Measurements from ENCODE around the gene CYB561D1. TPM values are rescaled to one million over a fixed set of nuclear protein-coding genes. Genes with fewer than 3 reads are reported as not detected.

Gene CYB561D1
- total and polyA plus RNA-seq, 10 of the 15 experiments (the other 5 are each of a cell fraction or from before 2014, with no cell fraction given): 0.68 to 9.0 (median 3.3) TPM

GRCh38 chr1:109468903-109469302, 25.0 kb upstream of the CYB561D1 start:
- Histone ChIP-seq H3K79me2 (ENCODE audit: control insufficient read depth, insufficient read depth, low read length) (no peaks in the 10 kb centered on the region), H2AFZ (ENCODE audit: control insufficient read depth, low read depth, low read length) (no peak overlapping the region), H3K4me1 (ENCODE audit: control insufficient read depth, insufficient read depth, low read length) (no peaks in the 10 kb centered on the region), H4K20me1 (ENCODE audit: control insufficient read depth, insufficient read depth) (no peaks in the 10 kb centered on the region), H3K36me3 (ENCODE audit: control insufficient read depth in 2 of 2, insufficient read depth in 2 of 2, low read length in 1 of 2) (no peaks in the 10 kb centered on the region), H3K9ac (ENCODE audit: control insufficient read depth, insufficient read depth, low read length) (no peak overlapping the region), H3K4me3 (no peak overlapping the region), H3K4me2 (ENCODE audit: control insufficient read depth, insufficient read depth) (no peak overlapping the region), H3K27me3 (replicated peaks in 1 of 2; ENCODE audit: control insufficient read depth in 2 of 2, insufficient read depth in 2 of 2, low read length in 1 of 2) (peaks cover 4 to 7% of the 10 kb centered on the region in 2 experiments; a peak in 3 of 4 replicates), H3K9me3 (replicated peaks; ENCODE audit: control insufficient read depth, insufficient read depth, low read length) (no peaks in the 10 kb centered on the region), H3K27ac (ENCODE audit: control insufficient read depth, insufficient read depth) (no peak overlapping the region)
- RAD21 ChIA-PET (ENCODE audit: unreplicated experiment): no interaction called here
- WGBS (ENCODE audit: insufficient coverage, insufficient replicate concordance, low lambda C conversion rate, missing lambda C conversion rate): 0% methylated on average over 2 of the region's 2 CpGs
- SMC1A ChIA-PET (ENCODE audit: uncharacterized antibody, unreplicated experiment): no interaction called here
- CTCF ChIA-PET: interaction anchor here (0.7 to 1.6 kb wide), 3 partner anchors 11 to 64 kb away, joined by 3 to 6 read pairs (median 4); no protein-coding TSS in a partner anchor
- DNase-seq (ENCODE audit: low read depth, low spot score) (no peak), ATAC-seq (no peak), FAIRE-seq (no peak)
- POLR2A ChIA-PET: no interaction called here
- intact Hi-C loops (cut with micrococcal nuclease; ENCODE audit: unreplicated experiment) (no loop called here), in situ Hi-C loops (cut with MboI) (no loop called here)
- TF ChIP-seq ZSCAN29 (IDR thresholded peaks at IDR 0.05) (no peak), EGR1 (IDR thresholded peaks at IDR 0.05; ENCODE audit: borderline replicate concordance in 1 of 2, low read depth in 2 of 2, low read length in 2 of 2) (no peak), POLR2AphosphoS2 (IDR thresholded peaks at IDR 0.05; ENCODE audit: low read depth, low read length) (no peak), BRCA1 (IDR thresholded peaks at IDR 0.05; ENCODE audit: low read depth, low read length) (no peak), E2F8 (IDR thresholded peaks at IDR 0.05; ENCODE audit: low read depth, partially characterized antibody) (no peak), RELB (IDR thresholded peaks at IDR 0.05; ENCODE audit: low read depth) (no peak), RAD51 (IDR thresholded peaks at IDR 0.05) (no peak)
- no TSS peak for BruUV-seq (replicated peaks)
